A549 (cell line): ENCODE results near the gene PNPLA8. TPM values are rescaled to one million over a fixed set of nuclear protein-coding genes. Genes with fewer than 3 reads are reported as not detected.
A peak's percentile ranks its signal among the peaks of the same experiment; 100 is the strongest.

Experiments
- ATAC-seq, 2 experiments: fragments of 200-7000 bp in 1 of 2; fragments of >200 bp in 1 of 2; cut with Nextera tagmentation in 1 of 2; cut with Tn5 transposase in 1 of 2; 3 replicates each; pipeline versions ENCODE4 v1.8.0 to v1.9.1; 2018 to 2020; ENCODE audit warnings: mild to moderate bottlenecking in 1 of 2, moderate library complexity in 1 of 2
- CTCF ChIA-PET: fragments of 300-600 bp; sonication (Branson Sonifier 250); formaldehyde crosslinking; extraction: SDS; loops from one replicate; lab custom pipeline; 2021; ENCODE audit warnings: antibody characterized with exemption, inconsistent platforms; lab: Yijun Ruan, JAX
- POLR2A ChIA-PET: fragments of 350-600 bp; formaldehyde crosslinking; extraction: SDS; loops from one replicate; lab custom pipeline; 2021; ENCODE audit warnings: antibody characterized with exemption, inconsistent platforms; lab: Yijun Ruan, JAX
- DNase-seq, 2 experiments: peaks; one replicate each; pipeline versions ENCODE4 v3.0.0 to v3.0.0-alpha.2; 2011 to 2016; ENCODE audit warnings: low read depth in 1 of 2, low spot score in 1 of 2
- FAIRE-seq: peaks from 2 replicates; lab custom pipeline; 2011; peaks lifted over from hg19 to GRCh38; lab: Jason Lieb, UNC
- H3K27ac ChIP-seq, 2 experiments: fragments of >200 bp; sonication (Bioruptor Twin); formaldehyde crosslinking; 3 replicates each; pipeline ENCODE4 v1.5.1; 2016 to 2017
- H3K4me1 ChIP-seq: fragments of >200 bp; sonication (Bioruptor Twin); formaldehyde crosslinking; 3 replicates; pipeline ENCODE4 v1.6.1; 2016
- H3K4me2 ChIP-seq: fragments of >200 bp; sonication (Bioruptor Twin); formaldehyde crosslinking; 3 replicates; pipeline ENCODE4 v1.6.1; 2016
- H3K4me3 ChIP-seq: fragments of >200 bp; sonication (Bioruptor Twin); formaldehyde crosslinking; 3 replicates; pipeline ENCODE4 v1.5.1; 2016
- H3K9me3 ChIP-seq: fragments of >200 bp; sonication (Bioruptor Twin); formaldehyde crosslinking; 3 replicates; pipeline ENCODE4 v1.6.1; 2016
- BCL3 ChIP-seq: fragments of >200 bp; sonication (Bioruptor Twin); formaldehyde crosslinking; IDR thresholded peaks from 3 replicates; pipeline ENCODE4 v1.6.1; 2016
- BHLHE40 ChIP-seq: IDR thresholded peaks from 2 replicates; pipeline ENCODE4 v1.6.1; 2012; ENCODE audit warnings: low read depth, low read length, inconsistent platforms
- E2F6 ChIP-seq: IDR thresholded peaks from 2 replicates; pipeline ENCODE4 v1.6.1; 2012; ENCODE audit warnings: low read depth, borderline replicate concordance
- EP300 ChIP-seq, 2 experiments: fragments of >200 bp; sonication (Bioruptor Twin); formaldehyde crosslinking; IDR thresholded peaks; 2 replicates in 1 of 2; 3 replicates in 1 of 2; pipeline ENCODE4 v1.6.1; 2016 to 2017
- FOSB ChIP-seq: fragments of 250-450 bp; sonication (Bioruptor Pico); IDR thresholded peaks from 2 replicates; pipeline ENCODE4 v1.5.0; 2020; ENCODE audit warnings: mild to moderate bottlenecking, moderate library complexity
- HEYL ChIP-seq: fragments of 250-450 bp; sonication (Bioruptor Pico); IDR thresholded peaks from 2 replicates; pipeline ENCODE4 v1.8.0; 2021; ENCODE audit warnings: mild to moderate bottlenecking, moderate library complexity
- HMGXB4 ChIP-seq: fragments of 250-450 bp; sonication (Bioruptor Pico); IDR thresholded peaks from 2 replicates; pipeline ENCODE4 v1.5.0; 2021; ENCODE audit warnings: mild to moderate bottlenecking, moderate library complexity, borderline replicate concordance
- HOXA7 ChIP-seq: fragments of 250-450 bp; sonication (Bioruptor Pico); IDR thresholded peaks from 2 replicates; pipeline ENCODE4 v1.5.0; 2020; ENCODE audit warnings: mild to moderate bottlenecking, moderate library complexity
- HOXB13 ChIP-seq: fragments of 250-450 bp; sonication (Bioruptor Pico); IDR thresholded peaks from 2 replicates; pipeline ENCODE4 v1.5.0; 2020; ENCODE audit warnings: low read depth, mild to moderate bottlenecking, moderate library complexity
- KDM5A ChIP-seq: fragments of 200-600 bp; sonication (generic); IDR thresholded peaks from 2 replicates; pipeline ENCODE4 v1.6.1; 2016; ENCODE audit warnings: antibody characterized with exemption, mild to moderate bottlenecking
- MYC ChIP-seq: IDR thresholded peaks from 2 replicates; pipeline ENCODE4 v1.6.1; 2012; ENCODE audit warnings: mild to moderate bottlenecking, inconsistent platforms, low read length, improper control_type of control experiment, borderline replicate concordance
- NFE2L2 ChIP-seq: fragments of 150-350 bp; conservative IDR thresholded peaks from 2 replicates; pipeline ENCODE4 v1.6.1; 2014; ENCODE audit warnings: low read length
- RCOR1 ChIP-seq: fragments of 150-350 bp; IDR thresholded peaks from 2 replicates; pipeline ENCODE4 v1.6.1; 2014; ENCODE audit warnings: antibody characterized with exemption, low read length, low read depth
- REST ChIP-seq: fragments of 200-600 bp; sonication (generic); IDR thresholded peaks from 2 replicates; pipeline ENCODE4 v1.6.1; 2016; ENCODE audit warnings: antibody characterized with exemption, mild to moderate bottlenecking, moderate library complexity
- TP53 ChIP-seq: fragments of 250-450 bp; sonication (Bioruptor Pico); IDR thresholded peaks from 2 replicates; pipeline ENCODE4 v1.5.0; 2021; ENCODE audit warnings: mild to moderate bottlenecking, moderate library complexity
- USF2 ChIP-seq: fragments of 450-650 bp; IDR thresholded peaks from 2 replicates; pipeline ENCODE4 v1.6.1; 2014; ENCODE audit warnings: antibody characterized with exemption
- WGBS: methylation state at CpG from one replicate; pipeline ENCODE4 v1.1.6; 2017; ENCODE audit errors: missing lambda C conversion rate; 5-methylcytosine and 5-hydroxymethylcytosine counted together
- polyA plus RNA-seq, 4 experiments: library from polyadenylated mRNA; depleted of rRNA in 3 of 4; stranded (reverse); fragments of >200 nt; fragmentation: RNase III in 1 of 4; extraction: RNeasy Plus Mini Kit Qiagen cat#74134 plus additional on column Dnase treatment in 1 of 4; gene quantifications; 2 replicates in 3 of 4; 3 replicates in 1 of 4; pipeline ENCODE4 v1.2.3, GENCODE V29; 2011 to 2017

PNPLA8 gene
- polyA plus RNA-seq, 2 of the 4 experiments (the other 2 are of a cell fraction), result 16.1 to 29.6 TPM

GRCh38 chr7:108569381-108570145, 43.6 kb upstream of the PNPLA8 start, which contains the start of the genes DNAJB9 and THAP5 (continued):
- TF ChIP-seq BCL3, result peak; percentile 86

GRCh38 chr7:108568801-108569380, 43.0 kb upstream of the PNPLA8 start:
- WGBS, result 2% methylated on average over 24 of the region's 24 CpGs
- Histone ChIP-seq H3K4me3 (peak overlapping the region; percentile 70), H3K4me2 (peak overlapping the region; percentile 96), H3K27ac (peak overlapping the region; percentile 93 to 96), H3K9me3 (no peaks in the 10 kb centered on the region), H3K4me1 (peaks cover 29% of the 10 kb centered on the region; the same call in 2 of the 3 replicates)
- FAIRE-seq, result no peak
- ATAC-seq, result no peak
- TF ChIP-seq HMGXB4 (CRISPR knock-in tag) (no peak), HEYL (CRISPR knock-in tag) (no peak), FOSB (0 out of 2 replicates have a peak, but pooled peaks have one; percentile 54), USF2 (peak; percentile 45; the same call in 1 of the 2 replicates), RCOR1 (no peak), TP53 (CRISPR knock-in tag) (0 out of 2 replicates have a peak, but pooled peaks have one; percentile 18), MYC (no peak), HOXB13 (CRISPR knock-in tag) (0 out of 2 replicates have a peak, but pooled peaks have one; percentile 24), NFE2L2 (no peak), HOXA7 (peak; percentile 60; the same call in 1 of the 2 replicates), E2F6 (no peak), EP300 (IDR thresholded peaks at IDR 0.05) (no peak), KDM5A (0 out of 2 replicates have a peak, but pooled peaks have one; percentile 42), BHLHE40 (no peak), REST (no peak)
- peak in 1 of 2 experiments; percentile 6 for DNase-seq
- ChIA-PET CTCF (interaction anchor here (0.7 kb wide), 1 partner anchor 19 kb away, joined by 3 read pairs; no protein-coding TSS in a partner anchor), POLR2A (interaction anchor here (1.5 kb wide), 3 partner anchors 9 to 826 kb away, joined by 3 to 18 read pairs (median 4); partner anchors contain the start of gene PNPLA8)
